HG03457 (cell line): ENCODE measurements around the gene LRRC3C.

Experiments
- ATAC-seq: cut with Tn5 transposase; IDR thresholded peaks from one replicate; pipeline ENCODE4 v1.9.1; 2021; ENCODE audit warnings: moderate number of reproducible peaks; ENCODE audit not compliant: unreplicated experiment

Gene LRRC3C

DNA sequence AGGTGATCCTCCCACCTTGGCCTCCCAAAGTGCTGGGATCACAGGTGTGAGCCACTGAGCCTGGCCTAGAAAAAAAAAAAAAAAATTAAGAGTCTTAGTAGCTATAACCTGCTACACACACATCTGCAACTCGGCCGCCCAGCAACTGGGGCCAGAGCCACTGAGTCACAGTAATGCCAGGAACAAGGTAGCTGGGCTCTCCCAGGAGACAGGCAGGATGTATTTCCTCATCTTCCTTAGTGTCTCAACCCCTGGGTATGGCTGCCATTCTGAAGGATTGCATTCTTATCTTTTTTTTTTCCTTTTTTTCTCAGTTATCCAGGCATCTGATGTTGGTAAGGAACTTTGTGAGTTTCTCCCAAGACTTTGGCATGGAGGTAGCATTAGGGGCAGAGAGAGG is 46.0 kb downstream of the LRRC3C start:
- ATAC-seq, result no peak

DNA sequence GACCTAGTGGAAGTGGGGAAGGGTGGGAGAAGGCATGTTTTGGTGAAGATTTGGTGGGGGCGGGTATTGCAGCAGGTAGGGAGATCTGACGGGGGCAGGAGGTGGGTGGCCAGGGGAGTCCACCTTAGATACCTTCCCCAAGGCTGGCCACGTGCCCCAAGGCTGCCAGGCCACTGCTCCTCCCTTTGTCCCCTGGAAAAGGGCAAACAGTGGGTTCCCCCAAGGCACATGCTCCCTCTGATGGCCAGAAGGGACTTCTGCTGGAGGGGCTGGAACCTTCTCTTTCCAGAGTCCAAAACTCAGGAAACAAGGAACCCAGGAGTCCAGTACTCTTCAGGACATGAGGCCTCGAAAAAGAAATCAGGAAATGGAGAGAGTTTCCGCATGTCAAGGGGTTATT is 46.9 kb downstream of the LRRC3C start:
- ATAC-seq, result no peak

DNA sequence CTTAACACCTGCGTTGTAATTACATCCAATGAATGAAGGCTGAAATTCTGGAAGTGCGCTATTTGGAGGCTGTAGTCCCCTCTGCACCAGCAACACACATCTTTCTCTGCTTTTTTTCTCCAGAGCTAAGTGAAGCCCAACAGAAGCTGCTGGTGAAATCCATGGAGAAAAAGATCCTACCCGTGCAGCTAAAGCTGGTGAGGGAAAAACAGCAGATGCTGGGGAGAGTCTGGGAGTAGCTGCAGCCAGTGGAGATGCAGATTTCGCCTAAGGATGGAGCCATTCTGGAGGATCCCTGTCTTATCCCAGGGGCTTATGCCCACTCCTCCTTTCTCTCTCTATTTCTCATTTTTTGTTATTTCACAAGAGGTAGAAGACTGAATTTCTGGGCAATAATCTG is 48.3 kb downstream of the LRRC3C start:
- ATAC-seq, result no peak

DNA sequence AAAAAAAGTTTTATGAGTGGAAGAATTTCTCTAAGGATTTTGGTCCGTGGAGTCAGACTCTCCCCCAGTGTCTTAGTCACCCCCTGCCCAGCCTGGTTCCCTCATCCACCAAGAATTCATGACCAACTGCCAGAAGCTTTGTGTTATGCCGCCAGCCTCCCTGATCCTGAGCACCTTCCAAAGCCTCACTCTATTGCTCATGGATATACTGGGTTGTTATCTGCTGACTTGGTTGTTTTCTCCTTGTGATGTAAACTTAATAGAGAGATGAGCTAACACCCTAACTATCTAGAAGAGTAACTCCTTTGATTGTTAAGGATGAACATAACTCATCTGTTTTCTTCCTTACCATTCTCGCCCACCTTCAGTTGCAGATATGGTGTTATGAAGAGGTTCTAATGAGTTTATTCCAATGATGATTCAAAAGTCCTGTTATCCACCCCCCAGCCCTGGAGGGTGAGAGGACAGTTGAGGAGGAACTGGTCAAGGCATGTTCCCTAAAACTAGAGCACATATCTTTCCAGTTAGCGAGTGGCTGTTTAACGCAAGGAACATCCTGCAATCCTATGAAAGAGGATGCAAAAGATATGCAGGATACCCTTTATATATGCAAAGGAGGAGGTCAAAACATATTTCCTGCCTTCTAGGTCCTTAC is 51.6 kb downstream of the LRRC3C start:
- ATAC-seq, result no peak

DNA sequence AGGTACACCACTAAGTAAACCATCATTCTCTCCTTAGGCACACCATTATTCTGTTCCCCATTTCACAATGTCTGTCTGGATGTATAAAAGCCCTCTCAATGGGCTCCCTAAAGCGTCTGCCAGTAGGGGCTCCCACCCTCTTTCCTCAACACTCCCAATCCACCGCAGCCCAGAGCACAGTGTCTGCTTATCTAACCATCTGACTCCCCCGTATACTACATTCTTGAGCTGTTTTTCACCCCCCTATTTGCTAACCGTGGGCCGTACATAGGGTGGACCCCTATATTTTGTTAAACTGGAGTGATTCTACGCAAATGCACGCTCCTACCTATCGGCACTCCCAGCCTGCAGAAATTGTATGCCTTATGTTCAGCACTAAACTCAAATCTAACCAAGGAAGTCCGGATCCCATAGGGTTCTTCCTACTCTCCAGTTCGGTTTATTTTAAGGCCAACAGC is 52.4 kb downstream of the LRRC3C start:
- no peak for ATAC-seq

DNA sequence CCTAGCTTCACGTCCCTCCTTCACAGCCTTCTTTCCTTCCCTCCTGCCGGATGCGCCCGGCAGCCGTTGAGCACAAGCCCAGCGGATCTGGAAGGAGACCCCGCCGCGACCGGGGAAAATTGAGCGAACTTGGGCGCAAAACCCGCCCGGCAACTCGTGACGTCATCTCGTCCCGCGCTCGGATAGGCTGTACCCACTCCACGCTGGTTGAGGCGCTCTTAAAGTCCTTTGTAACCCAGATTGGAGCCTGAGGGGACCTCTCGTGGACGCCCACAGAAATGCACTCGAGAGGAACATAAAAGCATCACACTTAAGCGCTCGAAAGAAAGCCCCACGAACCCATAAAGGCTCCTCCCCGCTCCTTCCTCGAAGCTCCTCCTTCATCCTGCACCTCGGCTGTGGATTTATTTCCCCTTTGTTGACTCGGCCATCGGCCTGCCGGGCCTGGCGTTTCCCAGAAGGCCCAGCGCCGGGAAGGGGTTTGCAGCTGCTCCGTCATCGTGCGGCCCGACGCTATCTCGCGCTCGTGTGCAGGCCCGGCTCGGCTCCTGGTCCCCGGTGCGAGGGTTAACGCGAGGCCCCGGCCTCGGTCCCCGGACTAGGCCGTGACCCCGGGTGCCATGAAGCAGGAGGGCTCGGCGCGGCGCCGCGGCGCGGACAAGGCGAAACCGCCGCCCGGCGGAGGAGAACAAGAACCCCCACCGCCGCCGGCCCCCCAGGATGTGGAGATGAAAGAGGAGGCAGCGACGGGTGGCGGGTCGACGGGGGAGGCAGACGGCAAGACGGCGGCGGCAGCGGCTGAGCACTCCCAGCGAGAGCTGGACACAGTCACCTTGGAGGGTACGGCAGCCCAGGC is 53.0 kb downstream of the LRRC3C start, which contains the start of gene PSMD3:
Gene PSMD3 (plus strand): TSS at position 457 of the 856 bp plus-strand sequence. CDS start 164 bp downstream, at position 621.
- ATAC-seq, result peak; percentile 81

DNA sequence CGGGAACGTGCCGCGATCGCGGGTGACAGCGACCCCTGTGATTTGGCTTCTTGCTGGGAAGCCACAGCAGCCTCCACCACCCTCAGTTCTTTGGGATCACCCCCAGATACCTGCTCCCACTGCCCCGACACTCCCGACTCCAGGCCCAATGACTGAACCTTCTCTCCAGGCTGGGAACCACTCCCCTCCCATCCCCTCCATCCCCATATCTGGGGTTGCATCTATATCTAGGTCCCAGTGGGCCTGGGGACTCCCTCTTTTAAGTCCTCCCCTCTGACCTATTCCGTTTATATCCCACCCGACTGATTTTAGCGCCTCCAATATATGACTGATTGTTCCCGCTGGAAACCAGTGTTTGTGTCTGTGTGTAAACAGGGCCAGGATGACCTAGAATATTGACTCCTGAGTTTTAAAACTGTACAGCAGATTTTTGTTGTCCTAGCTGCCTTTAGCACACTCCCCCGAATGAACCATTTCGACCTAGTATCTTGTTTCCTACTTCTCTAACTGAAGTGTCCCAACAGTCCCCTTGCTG is 53.7 kb downstream of the LRRC3C start:
- ATAC-seq, result no peak

DNA sequence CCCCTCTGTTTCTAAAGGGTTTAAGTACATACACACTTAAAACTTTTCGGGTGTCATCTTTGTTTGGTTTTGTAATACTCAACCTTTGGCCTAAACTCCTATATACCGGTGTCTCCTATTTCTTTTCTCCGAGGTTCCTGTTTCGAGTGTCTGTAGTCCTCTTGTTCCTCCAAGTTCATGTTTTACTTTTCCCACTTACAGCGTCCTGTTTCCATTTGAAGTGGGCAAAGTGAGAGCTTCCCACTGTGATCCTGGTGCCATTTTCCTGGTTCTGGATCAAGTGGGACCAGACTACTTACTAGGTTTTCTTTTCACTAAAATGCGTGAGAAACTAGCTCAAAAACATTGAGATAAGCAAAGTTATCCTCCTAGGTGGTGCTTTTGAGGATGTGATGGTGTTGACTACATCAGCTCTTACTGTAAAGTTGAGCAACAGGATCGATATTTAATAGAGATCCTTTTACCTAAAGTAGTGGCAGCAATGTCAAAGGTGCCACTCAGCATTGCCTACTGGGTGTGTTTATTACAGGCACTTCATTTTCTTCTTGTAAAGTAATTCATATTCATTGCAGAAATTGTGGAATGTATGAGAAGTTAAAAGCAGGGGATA is 54.3 kb downstream of the LRRC3C start:
- ATAC-seq, result no peak

DNA sequence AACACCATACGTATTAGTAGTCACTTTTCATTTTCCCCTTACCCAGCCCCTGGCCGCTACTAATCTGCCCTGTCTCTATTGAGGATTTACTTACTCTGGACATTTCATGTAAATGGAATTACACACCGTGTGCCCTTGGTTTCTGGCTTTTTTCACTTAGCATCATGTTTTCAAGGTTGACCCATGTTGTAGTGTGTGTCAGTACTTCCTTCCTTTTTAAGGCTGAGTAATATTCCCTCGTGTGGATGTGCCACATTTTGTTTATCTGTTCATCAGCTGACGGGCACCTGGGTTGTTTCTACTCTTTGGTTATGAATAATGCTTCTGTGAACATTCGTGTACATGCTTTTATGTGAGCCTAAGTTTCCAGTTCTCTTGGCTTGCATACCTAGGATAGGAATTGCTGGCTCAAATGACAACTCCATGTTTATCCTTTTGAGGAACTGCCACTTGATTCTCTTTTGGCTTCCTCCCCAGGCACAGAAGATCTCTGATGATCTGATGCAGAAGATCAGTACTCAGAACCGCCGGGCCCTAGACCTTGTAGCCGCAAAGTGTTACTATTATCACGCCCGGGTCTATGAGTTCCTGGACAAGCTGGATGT is 60.8 kb downstream of the LRRC3C start:
- no peak for ATAC-seq

DNA sequence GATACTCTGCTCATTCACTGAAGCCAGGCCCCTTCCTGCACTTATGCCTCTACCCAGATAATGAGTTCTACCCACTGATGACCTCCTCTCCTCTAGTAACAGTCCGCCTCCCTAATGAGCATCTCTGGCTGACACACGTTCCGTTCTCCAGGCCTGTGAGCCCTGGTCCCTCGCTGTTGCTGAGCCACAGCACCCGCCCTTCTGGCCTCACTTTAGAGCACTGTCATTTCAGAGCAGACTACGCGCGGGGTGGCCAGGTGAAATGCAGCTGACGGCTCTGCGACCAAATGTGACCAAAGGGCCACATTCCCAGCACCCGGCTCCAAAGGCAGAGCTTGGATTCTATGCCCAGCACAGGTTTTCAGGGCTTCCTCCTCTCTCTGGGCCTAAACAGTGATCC is 66.9 kb downstream of the LRRC3C start:
- ATAC-seq, result no peak
